OCI-LY1 (cell line): Measurements from ENCODE around the gene IL26.

ENCODE experiments used
- CTCF ChIP-seq: fragments of 200-600 bp; sonication (generic), shearing (Covaris generic); IDR thresholded peaks from 2 replicates; pipeline ENCODE4 v1.5.1; 2017; ENCODE audit warnings: mild to moderate bottlenecking, antibody characterized with exemption, low read length, moderate library complexity, mixed read lengths
- EZH2 ChIP-seq: fragments of 200-600 bp; sonication (generic), shearing (Covaris generic); IDR thresholded peaks from 2 replicates; pipeline ENCODE4 v1.8.0; 2017; ENCODE audit warnings: borderline replicate concordance, mixed run types, mild to moderate bottlenecking, antibody characterized with exemption, low read length, moderate library complexity, mixed read lengths

GRCh38 chr12:68253504-68253903 lies 27.9 kb upstream of the IL26 start, which contains the start of gene IL22:
- TF ChIP-seq CTCF (no peak), EZH2 (no peak)
